GM04504 (cell line): Measurements from ENCODE around the gene NEDD4L.
"Not testable (repeated sequence)": the region's sequence is repeated elsewhere in the genome, so short reads cannot be mapped to it uniquely, and the experiment has no call there.

Source experiments
- DNase-seq: peaks from one replicate; pipeline ENCODE4 v3.0.0-alpha.2; 2012; ENCODE audit warnings: low read depth

NEDD4L gene

GRCh38 chr18:58418361-58418760 is 374.3 kb downstream of the NEDD4L start:
- DNase-seq = no peak

- DNase-seq = no peak
Observed at GRCh38 chr18:58419587-58420199, 375.7 kb downstream of the NEDD4L start.

- no peak for DNase-seq
Observed at GRCh38 chr18:58426611-58427010, 382.6 kb downstream of the NEDD4L start.

- DNase-seq = no peak
Observed at GRCh38 chr18:58427321-58427720, 383.3 kb downstream of the NEDD4L start.

DNA sequence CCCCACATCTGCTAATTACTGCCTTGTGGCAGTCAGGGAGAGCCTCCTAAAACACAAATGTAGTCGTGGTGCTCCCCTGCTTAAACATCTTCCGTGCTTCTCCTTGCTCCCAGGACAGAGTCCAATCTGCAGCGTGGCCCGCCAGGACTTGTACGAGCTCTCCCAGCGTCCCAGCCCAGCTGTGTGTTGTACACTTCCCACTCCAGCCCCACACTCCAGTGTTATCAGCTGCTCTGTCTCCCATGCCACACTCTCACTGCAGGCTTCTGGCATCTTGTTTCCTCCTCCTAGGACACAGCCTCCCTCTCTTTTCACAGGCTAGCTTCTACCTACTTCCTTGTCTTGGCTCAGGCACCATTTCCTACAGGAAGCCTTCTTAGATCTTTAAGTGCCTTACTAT is 385.4 kb downstream of the NEDD4L start:
- no peak for DNase-seq

DNA sequence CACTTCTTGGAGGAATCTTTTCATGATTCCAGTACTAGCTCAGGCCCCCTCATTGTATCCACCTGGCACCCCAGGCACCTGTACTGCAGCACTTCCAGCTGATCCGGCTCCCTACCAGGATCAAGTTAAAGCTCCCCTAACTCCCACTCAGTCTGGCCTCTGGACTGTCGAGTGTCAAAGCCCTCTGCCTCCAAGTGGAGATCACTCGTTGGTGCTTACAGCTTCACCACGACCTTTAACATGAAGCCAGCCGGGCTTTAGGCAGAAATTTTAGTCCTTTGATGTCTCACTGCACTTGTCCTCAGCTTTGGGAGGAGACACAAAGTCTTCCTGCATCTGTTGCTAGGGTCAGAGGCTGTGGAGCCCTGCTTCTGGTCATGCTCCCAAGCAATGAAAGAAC is 387.2 kb downstream of the NEDD4L start:
- DNase-seq = no peak

DNA sequence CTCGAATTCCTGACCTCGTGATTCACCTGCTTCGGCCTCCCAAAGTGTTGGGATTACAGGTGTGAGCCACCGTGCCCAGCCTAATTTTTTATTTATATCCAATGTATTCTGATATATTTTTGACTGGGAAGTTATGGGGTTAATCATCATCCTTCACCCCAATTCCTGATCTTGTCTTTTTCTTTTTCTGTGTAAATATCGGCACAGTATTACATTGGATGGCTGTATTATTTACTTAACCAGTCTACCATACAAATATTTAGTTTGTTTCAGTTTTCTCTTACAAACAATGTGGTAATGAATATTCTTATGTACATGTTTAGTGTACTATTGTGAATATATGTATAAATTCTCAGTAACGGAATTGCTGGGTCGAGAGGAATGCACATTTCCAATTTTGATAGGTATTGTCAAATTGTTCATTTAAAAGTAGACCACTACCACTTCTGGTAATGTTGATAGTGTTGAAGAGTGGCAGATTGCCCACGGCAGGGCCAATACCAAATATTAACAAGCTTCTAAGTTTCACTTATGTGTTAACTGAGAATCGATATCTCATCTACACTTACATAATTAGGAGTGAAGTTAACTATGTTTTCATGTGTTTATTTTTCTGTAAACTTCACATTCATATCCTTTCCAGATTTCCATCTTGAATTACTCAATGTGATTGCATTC is 388.2 kb downstream of the NEDD4L start:
- DNase-seq = no peak

- not testable (repeated sequence) for DNase-seq
Observed at GRCh38 chr18:58435221-58436005, 391.4 kb downstream of the NEDD4L start.

GRCh38 chr18:58438161-58438957 is 394.3 kb downstream of the NEDD4L start:
- no peak for DNase-seq

DNA sequence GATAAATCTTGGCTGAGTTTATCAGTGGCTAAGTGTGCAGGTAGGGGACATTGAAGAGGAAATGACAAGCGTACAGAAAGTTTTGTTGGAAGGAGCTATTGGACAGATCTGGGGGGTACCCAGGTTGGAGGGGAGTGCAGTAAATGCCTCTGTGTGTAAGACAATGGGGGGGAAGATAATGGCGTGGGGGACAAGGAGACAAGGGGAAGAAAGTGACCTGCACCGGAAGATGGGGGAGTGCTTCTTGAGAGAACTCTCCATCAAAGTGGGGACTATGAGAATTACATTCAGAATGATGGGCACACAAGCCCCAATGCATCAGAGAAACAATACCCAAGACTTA is 394.9 kb downstream of the NEDD4L start:
- no peak for DNase-seq

DNA sequence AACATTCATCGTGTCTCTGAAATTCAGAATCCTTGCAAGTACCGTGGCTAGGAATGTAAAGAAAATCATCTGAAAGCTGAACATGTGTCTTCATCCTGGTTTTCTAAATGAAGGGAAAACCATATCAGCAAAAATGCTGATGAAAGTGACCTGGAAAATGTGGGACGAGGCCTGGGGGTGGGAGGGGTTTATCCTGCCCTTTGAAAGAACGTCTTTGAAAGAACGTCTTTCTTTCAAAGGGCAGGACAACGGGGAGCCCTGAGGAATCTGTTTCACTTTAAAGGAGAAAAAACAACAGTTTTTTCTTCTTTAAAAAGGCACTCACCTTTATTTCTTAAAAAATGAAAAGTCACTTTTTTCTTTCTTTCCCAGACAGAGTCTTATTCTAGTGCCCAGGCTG is 399.6 kb downstream of the NEDD4L start:
- DNase-seq = no peak

- no peak for DNase-seq
Observed at GRCh38 chr18:58446391-58447060, 402.5 kb downstream of the NEDD4L start.

- DNase-seq = peak; percentile 37
Observed at GRCh38 chr18:58447402-58448095, 403.5 kb downstream of the NEDD4L start.

GRCh38 chr18:58449464-58449863 is 405.4 kb downstream of the NEDD4L start:
- no peak for DNase-seq
